ENCODE results near the gene TMPRSS12. TPM values are rescaled to one million over a fixed set of nuclear protein-coding genes. Genes with fewer than 3 reads are reported as not detected.
"Not testable (repeated sequence)": the region's sequence is repeated elsewhere in the genome, so short reads cannot be mapped to it uniquely, and the experiment has no call there.

Gene TMPRSS12
- total and polyA plus RNA-seq, 5 experiments from 2014 or later, result not detected

GRCh38 chr12:50930477-50930876 is 87.8 kb downstream of the TMPRSS12 start:
- not testable (repeated sequence) for DNase-seq, H3K9me3 Mint-ChIP-seq, H3K4me3 Mint-ChIP-seq, ATAC-seq, H3K27me3 Mint-ChIP-seq, H3K27ac Mint-ChIP-seq
- peaks cover 12 to 67% (median 47%) of the 10 kb centered on the region in 4 donors for H3K4me1 Mint-ChIP-seq
- POLR2A ChIA-PET, result interaction anchor here (0.7 kb wide), 1 partner anchor 156 kb away, joined by 5 read pairs; no protein-coding TSS in a partner anchor
- peaks cover 0 to 22% (median 9%) of the 10 kb centered on the region in 3 donors for H3K36me3 Mint-ChIP-seq

GRCh38 chr12:50932787-50933280 is 90.1 kb downstream of the TMPRSS12 start:
- H3K9me3 Mint-ChIP-seq, result peaks cover 0 to 8% (median 0%) of the 10 kb centered on the region in 9 donors

GRCh38 chr12:50933459-50934124 is 90.9 kb downstream of the TMPRSS12 start:
- DNase-seq (no peak), ATAC-seq (no peak)
- peak overlapping the region in 4 of 10 donors; percentile 3 to 12 (median 10) for H3K27ac Mint-ChIP-seq
- peaks cover 0 to 22% (median 14%) of the 10 kb centered on the region in 3 donors for H3K36me3 Mint-ChIP-seq
- POLR2A ChIA-PET, result no interaction called here
- H3K4me1 Mint-ChIP-seq, result peaks cover 5 to 47% (median 21%) of the 10 kb centered on the region in 4 donors
- H3K27me3 Mint-ChIP-seq, result no peaks in the 10 kb centered on the region
- H3K4me3 Mint-ChIP-seq, result no peak overlapping the region
- peaks cover 0 to 8% (median 0%) of the 10 kb centered on the region in 9 donors for H3K9me3 Mint-ChIP-seq

More at GRCh38 chr12:50932787-50933280, 90.1 kb downstream of the TMPRSS12 start:
- POLR2A ChIA-PET, result no interaction called here
- DNase-seq (no peak), ATAC-seq (no peak)
- peak overlapping the region in 3 of 10 donors; percentile 4 to 19 (median 7) for H3K27ac Mint-ChIP-seq
- no peak overlapping the region for H3K4me3 Mint-ChIP-seq
- no peaks in the 10 kb centered on the region for H3K27me3 Mint-ChIP-seq
- H3K36me3 Mint-ChIP-seq, result peaks cover 0 to 22% (median 14%) of the 10 kb centered on the region in 3 donors
- H3K4me1 Mint-ChIP-seq, result peaks cover 7 to 54% (median 29%) of the 10 kb centered on the region in 4 donors

- Mint-ChIP-seq H3K4me1 (peaks cover 4 to 41% (median 17%) of the 10 kb centered on the region in 4 donors), H3K36me3 (peaks cover 0 to 22% (median 19%) of the 10 kb centered on the region in 3 donors), H3K4me3 (peak overlapping the region in 1 of 10 donors; percentile 6), H3K27me3 (no peaks in the 10 kb centered on the region), H3K27ac (peak overlapping the region in 3 of 10 donors; percentile 12 to 78 (median 56)), H3K9me3 (peaks cover 0 to 12% (median 0%) of the 10 kb centered on the region in 9 donors)
- DNase-seq (no peak), ATAC-seq (no peak)
- POLR2A ChIA-PET, result no interaction called here
Observed at GRCh38 chr12:50934371-50934851, 91.7 kb downstream of the TMPRSS12 start.

GRCh38 chr12:50934981-50935807 is 92.5 kb downstream of the TMPRSS12 start:
- DNase-seq (no peak), ATAC-seq (no peak)
- peaks cover 0 to 14% (median 0%) of the 10 kb centered on the region in 9 donors for H3K9me3 Mint-ChIP-seq
- H3K27me3 Mint-ChIP-seq, result no peaks in the 10 kb centered on the region
- no peak overlapping the region for H3K4me3 Mint-ChIP-seq
- POLR2A ChIA-PET, result no interaction called here
- H3K27ac Mint-ChIP-seq, result peak overlapping the region in 2 of 10 donors; percentile 22 to 29
- peaks cover 0 to 16% (median 16%) of the 10 kb centered on the region in 3 donors for H3K36me3 Mint-ChIP-seq
- H3K4me1 Mint-ChIP-seq, result peaks cover 4 to 36% (median 15%) of the 10 kb centered on the region in 4 donors

- Mint-ChIP-seq H3K27ac (peak overlapping the region in 3 of 10 donors; percentile 0 to 41 (median 35)), H3K9me3 (peaks cover 0 to 14% (median 0%) of the 10 kb centered on the region in 9 donors), H3K27me3 (no peaks in the 10 kb centered on the region), H3K4me1 (peaks cover 4 to 38% (median 15%) of the 10 kb centered on the region in 4 donors), H3K36me3 (peaks cover 0 to 12% (median 7%) of the 10 kb centered on the region in 3 donors), H3K4me3 (no peak overlapping the region)
- no peak for ATAC-seq
- POLR2A ChIA-PET, result no interaction called here
- DNase-seq, result no peak
Observed at GRCh38 chr12:50936821-50937530, 94.2 kb downstream of the TMPRSS12 start.

Other genes with a start within 250 kb of the TMPRSS12 start
- 10 to 100 TPM; 44.2 to 46.5 TPM for gene ATF1, start 78.8 kb upstream of the TMPRSS12 start, total RNA-seq
- gene ATF1, start 78.8 kb upstream of the TMPRSS12 start, polyA plus RNA-seq, result 10 to 100 TPM; 23.5 to 36.3 (median 34.5) TPM
- not detected for gene HIGD1C, start 109.6 kb downstream of the TMPRSS12 start, total RNA-seq
- not detected for gene HIGD1C, start 109.6 kb downstream of the TMPRSS12 start, polyA plus RNA-seq
- 10 to 100 TPM; 66.0 to 70.2 TPM for gene SLC11A2, start 183.5 kb downstream of the TMPRSS12 start, total RNA-seq
- 10 to 100 TPM in 1 of 3 donors, 1 to 10 TPM in 2; 6.9 to 17.2 (median 9.0) TPM for gene SLC11A2, start 183.5 kb downstream of the TMPRSS12 start, polyA plus RNA-seq
- gene LETMD1, start 205.4 kb downstream of the TMPRSS12 start, total RNA-seq, result 10 to 100 TPM; 88.4 to 91.2 TPM
- gene LETMD1, start 205.4 kb downstream of the TMPRSS12 start, polyA plus RNA-seq, result 10 to 100 TPM; 30.1 to 36.3 (median 30.9) TPM
- 10 to 100 TPM; 27.8 to 35.2 TPM for gene CSRNP2, start 240.7 kb downstream of the TMPRSS12 start, total RNA-seq
- 1 to 10 TPM; 2.7 to 3.6 (median 2.7) TPM for gene CSRNP2, start 240.7 kb downstream of the TMPRSS12 start, polyA plus RNA-seq